HG03175 (cell line): ENCODE data around the gene ZMPSTE24.
"Not testable (repeated sequence)": the region's sequence is repeated elsewhere in the genome, so short reads cannot be mapped to it uniquely, and the experiment has no call there.

Experiments
- ATAC-seq: cut with Tn5 transposase; IDR thresholded peaks from one replicate; pipeline ENCODE4 v1.9.1; 2021; ENCODE audit warnings: mild to moderate bottlenecking, moderate library complexity; ENCODE audit not compliant: unreplicated experiment

Gene ZMPSTE24

GRCh38 chr1:40316595-40317393 is 58.8 kb downstream of the ZMPSTE24 start, which contains the start of gene COL9A2:
TSS of gene COL9A2 (minus strand) at chr1:40317286. CDS start at chr1:40317197, 89 bp downstream.
- no peak for ATAC-seq

DNA sequence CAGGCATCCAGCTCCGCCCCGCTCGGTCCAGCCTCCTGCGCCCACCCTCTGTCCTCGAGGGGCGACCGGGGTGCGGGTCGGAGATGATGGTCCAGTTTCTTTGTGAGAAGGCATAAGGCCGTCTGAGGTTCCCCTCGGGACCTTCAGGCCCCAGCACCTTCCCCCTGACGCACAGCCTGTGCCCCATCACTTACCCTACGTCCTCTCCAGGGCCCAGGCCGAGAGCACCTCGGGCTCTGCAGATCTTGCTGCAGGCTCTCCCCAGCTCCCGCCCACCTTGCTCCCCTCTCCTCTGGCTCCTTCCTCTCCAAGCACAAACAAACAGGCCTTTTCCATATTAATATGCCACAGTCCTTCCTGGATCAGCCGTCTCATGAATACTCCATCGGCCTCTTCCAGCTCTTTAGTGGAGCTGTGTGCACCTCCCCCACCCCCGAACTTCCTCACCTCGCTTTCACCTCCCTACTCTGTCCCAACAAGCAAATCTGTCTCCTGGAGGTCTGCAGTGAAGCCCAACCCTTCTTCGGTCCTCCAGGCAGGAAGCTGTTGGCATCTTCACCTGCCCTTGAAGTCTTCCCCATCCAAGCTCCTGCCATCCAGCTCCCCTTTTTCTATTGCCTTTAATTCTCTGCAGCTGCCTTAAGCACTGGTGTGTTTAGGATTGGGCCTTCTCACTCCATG is 59.5 kb downstream of the ZMPSTE24 start:
- ATAC-seq, result no peak

DNA sequence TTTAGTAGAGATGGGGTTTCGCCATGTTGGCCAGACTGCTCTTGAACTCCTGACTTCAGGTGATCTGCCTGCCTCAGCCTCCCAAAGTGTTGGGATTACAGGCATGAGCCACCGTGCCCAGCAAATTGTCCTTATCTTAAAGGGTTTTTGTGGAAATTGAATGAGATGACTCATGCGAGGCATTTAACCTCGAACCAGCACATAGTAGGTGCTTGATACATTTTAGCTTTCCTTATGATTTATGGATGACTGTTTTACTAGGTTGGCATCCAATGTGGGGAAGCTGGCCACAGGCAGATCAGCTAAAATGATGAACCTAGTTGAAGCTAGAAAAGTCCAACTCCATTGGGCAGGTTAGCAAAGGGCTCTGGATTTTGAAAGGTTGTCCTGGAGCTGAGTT is 60.4 kb downstream of the ZMPSTE24 start:
- no peak for ATAC-seq

- no peak for ATAC-seq
Measured at GRCh38 chr1:40318970-40319621, 61.1 kb downstream of the ZMPSTE24 start.

DNA sequence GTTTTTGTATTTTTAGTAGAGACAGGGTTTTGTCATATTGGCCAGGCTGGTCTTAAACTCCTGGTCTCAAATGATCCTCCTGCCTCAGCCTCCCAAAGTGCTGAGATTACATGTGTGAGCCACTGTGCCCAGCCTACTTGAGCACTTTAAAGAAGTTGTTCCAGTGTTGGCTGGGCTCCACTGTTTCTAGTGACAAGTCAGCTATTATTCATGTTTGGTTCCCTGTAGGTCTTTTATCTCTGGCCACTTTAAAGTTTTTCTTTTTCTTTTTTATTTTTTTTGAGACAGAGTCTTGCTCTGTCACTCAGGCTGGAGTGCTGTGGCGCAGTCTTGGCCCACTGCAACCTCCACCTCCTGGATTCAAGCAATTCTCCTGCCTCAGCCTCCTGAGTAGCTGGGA is 73.4 kb downstream of the ZMPSTE24 start:
- ATAC-seq, result not testable (repeated sequence)

- no peak for ATAC-seq
Measured at GRCh38 chr1:40332695-40333094, 74.7 kb downstream of the ZMPSTE24 start.

- ATAC-seq, result no peak
Measured at GRCh38 chr1:40337443-40337842, 79.4 kb downstream of the ZMPSTE24 start.

GRCh38 chr1:40338745-40339419 is 80.8 kb downstream of the ZMPSTE24 start:
- peak; percentile 55 for ATAC-seq

DNA sequence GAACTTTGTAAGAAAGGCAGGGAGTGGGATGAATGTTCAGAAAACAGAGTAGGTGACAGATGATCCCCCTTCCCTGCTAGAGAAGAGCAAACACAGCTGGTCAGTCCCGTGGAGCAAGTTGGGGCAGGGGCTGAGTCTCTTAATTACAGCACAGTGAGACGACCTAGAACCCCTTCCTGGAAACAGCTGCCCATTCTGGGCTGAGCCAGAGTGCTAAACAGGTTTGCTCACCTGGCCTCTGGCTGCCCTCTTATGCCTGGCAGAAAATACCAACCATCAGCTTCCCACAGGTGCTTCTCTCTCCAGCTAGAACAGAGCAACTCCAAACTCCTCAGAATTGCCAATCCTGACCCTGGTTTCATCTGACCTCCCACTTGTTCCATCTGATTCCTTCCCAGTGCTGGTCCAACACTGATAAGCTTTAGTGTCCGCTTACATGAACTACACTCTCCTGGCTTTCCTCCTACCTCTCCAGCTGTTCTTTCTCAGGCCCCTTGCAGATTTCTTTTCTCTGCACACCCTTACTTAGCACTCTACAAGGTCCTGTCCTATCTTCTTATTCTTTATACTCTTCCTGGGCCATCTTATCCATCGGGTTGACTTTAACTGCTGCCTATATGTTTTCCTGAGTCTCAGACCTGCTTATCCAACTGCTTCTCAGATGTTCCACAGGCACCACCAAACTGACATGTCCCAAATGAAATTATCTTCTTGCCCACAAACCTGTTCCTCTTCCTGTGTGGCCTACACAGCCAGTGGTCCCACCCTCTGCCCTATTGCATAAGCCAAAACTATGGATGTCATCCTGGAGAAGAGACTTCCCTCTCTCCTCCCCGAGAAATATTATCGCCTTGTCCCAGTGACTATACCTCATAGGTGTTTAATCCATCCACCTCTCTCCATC is 81.6 kb downstream of the ZMPSTE24 start:
- ATAC-seq, result no peak

DNA sequence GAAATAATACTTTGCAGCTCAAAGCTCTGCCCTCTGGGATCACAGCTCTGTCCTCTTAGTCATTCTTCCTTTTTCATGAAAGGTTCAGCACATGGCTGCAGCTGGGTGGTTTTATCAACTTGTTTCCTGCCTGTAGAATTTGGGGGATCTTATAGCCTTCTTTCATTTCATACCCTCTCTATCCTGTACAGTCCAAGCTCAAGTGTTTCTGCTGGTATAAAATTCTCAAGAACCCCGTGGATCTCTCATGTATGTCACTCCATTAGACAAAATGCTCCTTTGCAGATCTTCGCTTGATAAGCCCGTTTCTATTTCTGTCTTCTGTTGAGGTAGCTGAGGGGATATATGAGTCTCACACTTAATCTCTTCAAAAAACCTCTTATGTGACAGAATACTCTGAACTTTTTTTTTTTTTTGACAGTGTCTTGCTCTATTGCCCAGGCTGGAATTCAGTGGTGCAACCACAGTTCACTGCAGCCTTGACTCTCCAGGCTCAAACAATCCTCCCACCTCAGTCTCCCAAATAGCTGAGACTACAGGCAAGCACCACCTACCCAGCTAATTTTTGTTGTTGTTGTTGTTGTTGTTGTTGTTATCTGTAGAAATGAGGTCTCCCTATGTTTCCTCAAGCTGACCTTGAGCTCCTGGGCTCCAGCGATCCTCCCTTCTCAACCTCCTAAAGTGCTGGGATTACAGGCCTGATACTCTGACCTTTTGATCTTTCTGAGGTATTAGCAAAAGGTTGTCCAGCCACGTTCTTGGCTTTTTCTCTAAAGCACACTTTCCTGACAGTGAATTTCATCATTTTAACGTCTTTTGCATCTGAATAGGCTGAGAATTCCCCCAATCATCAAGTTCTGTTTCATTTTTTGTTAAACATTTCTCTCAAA is 83.7 kb downstream of the ZMPSTE24 start:
- no peak for ATAC-seq

- ATAC-seq, result not testable (repeated sequence)
Measured at GRCh38 chr1:40342381-40342717, 84.3 kb downstream of the ZMPSTE24 start.
